Activated CD8-positive, alpha-beta memory T cell treated with anti-CD3 and anti-CD28 coated beads, Interleukin-2, amount 50 U/mL, for 48 hours (primary cell): ENCODE data around the gene CHAF1B.
"Not testable (repeated sequence)": the region's sequence is repeated elsewhere in the genome, so short reads cannot be mapped to it uniquely, and the experiment has no call there.

Experiments
- DNase-seq: peaks from one replicate; pipeline ENCODE4 v3.0.0-alpha.2; 2020

The CHAF1B gene

GRCh38 chr21:36391649-36392048, 6.5 kb downstream of the CHAF1B start:
- DNase-seq, result peak; percentile 8

GRCh38 chr21:36395353-36396111, 10.3 kb downstream of the CHAF1B start:
- peak; percentile 35 for DNase-seq

GRCh38 chr21:36396325-36396724, 11.1 kb downstream of the CHAF1B start:
- no peak for DNase-seq

GRCh38 chr21:36396971-36397370, 11.8 kb downstream of the CHAF1B start:
- DNase-seq, result no peak

GRCh38 chr21:36397606-36398005, 12.4 kb downstream of the CHAF1B start:
- DNase-seq, result no peak

- not testable (repeated sequence) for DNase-seq
These were observed 14.5 kb downstream of the CHAF1B start for GRCh38 chr21:36399736-36400135.

- DNase-seq, result no peak
These were observed 15.5 kb downstream of the CHAF1B start for GRCh38 chr21:36400719-36401118.

GRCh38 chr21:36402339-36402738, 17.1 kb downstream of the CHAF1B start:
- DNase-seq, result no peak

GRCh38 chr21:36403713-36404112, 18.5 kb downstream of the CHAF1B start:
- DNase-seq, result no peak

- no peak for DNase-seq
These were observed 23.4 kb downstream of the CHAF1B start for GRCh38 chr21:36408568-36408967.

GRCh38 chr21:36411301-36411700, 26.1 kb downstream of the CHAF1B start:
- DNase-seq, result no peak

- DNase-seq, result no peak
These were observed 27.7 kb downstream of the CHAF1B start for GRCh38 chr21:36412916-36413315.

GRCh38 chr21:36415375-36415774, 30.2 kb downstream of the CHAF1B start:
- no peak for DNase-seq

GRCh38 chr21:36419241-36419640, 34.0 kb downstream of the CHAF1B start:
- no peak for DNase-seq

GRCh38 chr21:36419996-36420395, 34.8 kb downstream of the CHAF1B start:
- peak; percentile 68 for DNase-seq

- DNase-seq, result no peak
These were observed 35.6 kb downstream of the CHAF1B start for GRCh38 chr21:36420571-36421339.

- DNase-seq, result peak; percentile 79
These were observed 37.3 kb downstream of the CHAF1B start for GRCh38 chr21:36422279-36423098.

GRCh38 chr21:36423771-36424433, 38.7 kb downstream of the CHAF1B start:
- no peak for DNase-seq

GRCh38 chr21:36424592-36424991, 39.4 kb downstream of the CHAF1B start:
- no peak for DNase-seq

GRCh38 chr21:36425286-36425685, 40.1 kb downstream of the CHAF1B start:
- no peak for DNase-seq

- no peak for DNase-seq
These were observed 42.3 kb downstream of the CHAF1B start for GRCh38 chr21:36427502-36427901.

- no peak for DNase-seq
These were observed 43.7 kb downstream of the CHAF1B start for GRCh38 chr21:36428761-36429432.
